Cardiac fibroblast (primary cell): ENCODE data around the gene SH3PXD2B.

Experiments
- DNase-seq, 2 donors: peaks; one replicate each; pipeline versions ENCODE4 v3.0.0 to v3.0.0-alpha.2; 2010; ENCODE audit warnings: low read depth in 2 of 2
- H3K4me3 ChIP-seq, 2 donors: replicated peaks in 1 of 2; 1 replicate in 1 of 2; 2 replicates in 1 of 2; pipeline ENCODE4 v1.5.1; 2011; ENCODE audit warnings: low read depth in 2 of 2, low read length in 2 of 2, mild to moderate bottlenecking in 2 of 2, moderate library complexity in 1 of 2
- TF ChIP-seq, protein P1 (sequence below): IDR thresholded peaks from one replicate; pipeline ENCODE4 v1.5.1; 2011; ENCODE audit warnings: low read depth, mild to moderate bottlenecking, low read length, inconsistent platforms

The SH3PXD2B gene

DNA sequence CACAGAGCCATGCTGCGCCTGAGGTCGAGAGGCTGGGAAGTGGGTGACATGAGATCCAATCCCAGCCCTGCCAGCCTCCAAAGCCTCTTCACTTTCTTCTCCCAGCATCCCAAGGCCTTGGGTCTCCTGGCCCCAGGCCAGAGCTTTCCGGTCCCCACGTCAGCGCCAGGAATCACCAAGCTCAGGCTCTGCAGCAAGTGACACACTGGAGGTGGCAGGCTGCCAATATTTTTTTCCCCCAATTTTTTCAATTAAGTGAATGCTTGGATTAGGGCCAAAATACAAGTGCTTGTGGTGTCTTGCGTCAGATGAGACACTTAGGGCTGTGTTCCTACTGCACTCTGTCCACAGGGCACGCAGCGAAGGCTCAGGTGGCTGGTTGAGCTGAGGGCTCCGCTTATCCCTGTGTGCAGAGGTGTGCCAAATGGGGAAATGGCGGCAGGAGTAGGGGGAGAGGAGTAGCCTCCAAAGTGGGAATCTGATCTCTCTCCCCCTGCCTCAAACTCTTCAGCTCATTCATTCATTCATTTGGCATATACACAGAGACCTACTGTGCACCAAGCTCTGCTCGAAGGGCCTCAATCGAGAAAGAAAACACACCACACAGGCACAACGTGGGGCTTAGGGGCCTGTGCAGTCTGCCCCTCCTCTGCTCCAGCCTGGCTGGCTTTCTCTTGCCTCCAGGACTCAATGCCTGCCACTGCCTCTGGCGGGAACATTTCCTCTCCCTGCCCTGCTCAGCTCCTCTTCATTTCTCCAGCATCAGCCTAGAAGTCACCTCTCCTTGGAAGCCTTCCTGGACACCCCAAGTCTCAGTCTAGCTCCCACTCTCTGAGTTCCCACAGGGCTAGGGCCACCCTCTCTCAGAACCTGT is 16.6 kb downstream of the SH3PXD2B start:
- TF ChIP-seq, protein P1, sequence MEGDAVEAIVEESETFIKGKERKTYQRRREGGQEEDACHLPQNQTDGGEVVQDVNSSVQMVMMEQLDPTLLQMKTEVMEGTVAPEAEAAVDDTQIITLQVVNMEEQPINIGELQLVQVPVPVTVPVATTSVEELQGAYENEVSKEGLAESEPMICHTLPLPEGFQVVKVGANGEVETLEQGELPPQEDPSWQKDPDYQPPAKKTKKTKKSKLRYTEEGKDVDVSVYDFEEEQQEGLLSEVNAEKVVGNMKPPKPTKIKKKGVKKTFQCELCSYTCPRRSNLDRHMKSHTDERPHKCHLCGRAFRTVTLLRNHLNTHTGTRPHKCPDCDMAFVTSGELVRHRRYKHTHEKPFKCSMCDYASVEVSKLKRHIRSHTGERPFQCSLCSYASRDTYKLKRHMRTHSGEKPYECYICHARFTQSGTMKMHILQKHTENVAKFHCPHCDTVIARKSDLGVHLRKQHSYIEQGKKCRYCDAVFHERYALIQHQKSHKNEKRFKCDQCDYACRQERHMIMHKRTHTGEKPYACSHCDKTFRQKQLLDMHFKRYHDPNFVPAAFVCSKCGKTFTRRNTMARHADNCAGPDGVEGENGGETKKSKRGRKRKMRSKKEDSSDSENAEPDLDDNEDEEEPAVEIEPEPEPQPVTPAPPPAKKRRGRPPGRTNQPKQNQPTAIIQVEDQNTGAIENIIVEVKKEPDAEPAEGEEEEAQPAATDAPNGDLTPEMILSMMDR: no peak
- H3K4me3 ChIP-seq: no peak overlapping the region
- DNase-seq: peak; percentile 94 to 96

DNA sequence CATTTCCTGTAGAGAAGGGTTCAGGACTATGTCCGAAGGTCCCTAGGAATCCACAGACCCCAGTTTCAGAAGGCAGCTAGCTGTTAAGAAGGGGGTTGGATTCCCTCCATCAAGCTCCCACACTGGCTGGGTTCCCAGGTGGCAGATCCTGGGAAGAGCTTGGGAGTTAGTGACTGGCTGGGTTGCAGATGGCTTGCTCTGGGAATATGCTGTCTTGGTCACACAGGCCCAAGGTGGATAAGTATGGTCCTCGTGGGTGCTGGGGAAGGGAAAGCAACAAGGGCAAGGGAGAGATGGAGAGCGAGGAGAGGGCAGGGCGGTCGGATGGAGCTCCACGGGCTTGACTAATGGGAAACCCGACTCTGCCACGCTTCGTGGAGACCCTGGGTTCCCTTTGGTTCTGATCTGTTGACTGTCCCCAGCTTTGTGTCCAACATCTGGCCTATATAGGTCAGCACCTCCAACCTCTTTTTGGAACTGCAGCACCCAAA is 17.4 kb downstream of the SH3PXD2B start:
- TF ChIP-seq, protein P1: no peak
- no peak overlapping the region for H3K4me3 ChIP-seq

DNA sequence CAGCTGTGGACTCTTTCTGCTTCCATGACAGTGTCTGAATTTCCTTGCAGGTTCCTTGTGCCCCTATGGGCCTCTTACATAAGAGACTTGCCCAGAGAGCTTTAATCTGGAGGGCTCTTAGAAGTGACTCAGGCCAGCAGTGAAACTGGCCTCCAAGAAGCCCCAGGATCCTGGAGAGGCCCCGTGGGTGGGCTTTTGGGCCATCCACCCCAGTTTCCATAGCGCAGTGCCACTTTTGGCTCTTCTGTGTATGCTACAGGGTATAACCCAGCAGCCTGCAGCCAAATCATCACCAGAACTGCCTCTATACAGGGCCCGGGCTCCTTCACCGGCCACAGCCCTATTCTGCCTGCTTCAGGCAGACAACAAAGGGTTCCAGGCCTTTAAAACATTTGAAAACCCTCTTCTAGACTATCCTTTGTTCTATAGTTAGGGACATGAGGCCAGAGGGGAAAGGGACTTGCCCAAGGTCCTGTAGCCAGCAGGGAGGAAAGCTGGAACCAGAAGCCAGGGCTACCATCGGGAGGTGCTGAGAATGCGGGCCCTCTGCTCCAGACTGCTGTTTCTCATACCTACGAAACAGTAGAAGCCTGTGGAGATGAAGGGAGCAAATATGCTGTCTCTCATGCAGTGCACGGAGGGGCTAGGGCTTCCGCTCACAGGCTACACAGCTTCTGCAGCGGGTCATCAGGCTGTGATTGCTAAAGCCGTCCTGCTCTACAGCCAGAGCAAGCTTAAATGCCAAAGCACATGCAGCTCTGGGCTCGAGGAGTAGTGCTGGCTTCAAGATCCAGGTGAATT is 18.0 kb downstream of the SH3PXD2B start:
- no peak for DNase-seq
- no peak overlapping the region for H3K4me3 ChIP-seq
- TF ChIP-seq, protein P1: no peak

More for the DNA sequence above, 17.4 kb downstream of the SH3PXD2B start:
- no peak for DNase-seq

DNA sequence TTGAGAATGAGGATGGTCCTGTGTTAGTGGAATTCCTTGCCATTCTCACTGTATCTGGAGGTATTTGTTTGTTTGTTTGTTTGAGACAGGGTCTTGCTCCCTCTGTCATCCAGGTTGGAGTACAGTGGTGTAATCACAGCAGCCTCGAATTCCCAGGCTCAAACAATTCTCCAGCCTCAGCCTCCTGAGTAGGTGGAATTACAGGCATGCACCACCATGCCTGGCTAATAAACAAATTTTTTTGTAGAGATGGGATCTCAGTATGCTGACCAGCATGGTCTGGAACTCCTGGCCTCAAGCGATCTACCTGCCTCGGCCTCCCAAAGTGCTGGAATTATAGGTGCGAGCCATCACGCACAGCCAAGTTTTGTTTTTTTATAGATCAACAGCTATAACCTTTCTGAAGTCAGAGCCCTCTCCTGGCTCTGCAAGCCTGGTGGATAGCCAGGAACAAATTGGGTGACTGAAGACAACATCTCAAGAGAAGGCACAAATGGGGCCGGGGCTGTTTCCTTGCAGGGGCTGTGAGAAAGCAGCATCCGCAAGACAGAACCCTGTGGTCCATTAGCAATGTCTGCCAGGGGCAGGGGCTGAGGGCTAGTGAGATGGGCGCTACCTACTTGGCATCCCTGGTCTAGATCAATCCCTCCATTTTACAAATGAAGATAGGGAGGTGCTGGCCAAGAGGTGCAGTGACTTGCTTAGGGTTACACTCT is 18.8 kb downstream of the SH3PXD2B start:
- TF ChIP-seq, protein P1: no peak
- DNase-seq: no peak
- H3K4me3 ChIP-seq: no peak overlapping the region

DNA sequence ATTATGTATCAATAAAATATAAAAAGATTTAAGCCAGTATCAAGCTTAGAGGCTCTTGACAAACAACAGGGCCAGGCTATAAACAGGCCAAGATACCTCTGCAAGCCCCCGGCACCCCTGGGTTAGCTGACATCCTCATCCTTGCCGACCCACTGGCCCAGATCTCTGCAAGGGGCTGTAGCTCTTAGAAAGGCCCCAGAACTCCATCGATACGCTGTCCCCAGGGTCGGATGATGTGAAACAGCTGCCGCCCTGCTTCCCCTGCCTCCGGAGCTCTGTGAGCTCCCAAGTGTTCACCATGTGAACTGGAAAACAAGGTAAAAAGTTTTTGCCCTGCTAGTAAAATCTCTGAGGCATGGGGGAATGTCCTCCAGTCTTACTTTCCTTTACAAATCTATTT is 20.1 kb downstream of the SH3PXD2B start:
- no peak for DNase-seq
- TF ChIP-seq, protein P1: no peak
- no peak overlapping the region for H3K4me3 ChIP-seq

DNA sequence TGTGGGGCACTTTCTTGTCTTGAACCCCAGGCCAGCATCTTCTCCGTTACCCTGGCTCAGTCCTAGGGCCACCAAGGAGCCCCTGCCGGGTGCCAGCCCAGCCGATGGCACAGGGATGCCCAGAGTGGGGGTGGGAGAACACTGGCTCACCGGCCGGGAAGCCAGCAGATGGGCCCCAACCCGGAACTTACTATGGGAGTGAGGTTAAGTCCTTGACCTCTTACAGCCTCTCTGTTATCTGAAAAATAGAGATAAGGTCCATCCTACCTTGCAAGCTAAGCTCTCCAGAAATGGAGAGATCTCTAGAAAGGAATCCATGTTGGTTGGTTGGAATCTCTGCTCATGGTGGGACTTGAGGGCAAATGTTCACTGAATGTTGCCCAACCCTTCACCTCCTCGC is 20.8 kb downstream of the SH3PXD2B start:
- DNase-seq: no peak
- H3K4me3 ChIP-seq: no peak overlapping the region
- TF ChIP-seq, protein P1: no peak
